ENCODE data around the gene COMMD1.
"Not testable (repeated sequence)": the region's sequence is repeated elsewhere in the genome, so short reads cannot be mapped to it uniquely, and the experiment has no call there.

The COMMD1 gene

GRCh38 chr2:62091471-62091870, 186.0 kb downstream of the COMMD1 start:
- DNase-seq = no peak

- no peak for DNase-seq
These were observed 193.6 kb downstream of the COMMD1 start for GRCh38 chr2:62099050-62099449.

GRCh38 chr2:62099523-62100175, 194.2 kb downstream of the COMMD1 start:
- DNase-seq = no peak

- DNase-seq = no peak
These were observed 196.4 kb downstream of the COMMD1 start for GRCh38 chr2:62101886-62102285.

GRCh38 chr2:62102402-62102920, 197.0 kb downstream of the COMMD1 start:
- DNase-seq = no peak

- DNase-seq = no peak
These were observed 204.1 kb downstream of the COMMD1 start for GRCh38 chr2:62109554-62109953.

GRCh38 chr2:62110415-62111025, 205.0 kb downstream of the COMMD1 start:
- DNase-seq = no peak

- DNase-seq = no peak
These were observed 206.7 kb downstream of the COMMD1 start for GRCh38 chr2:62112179-62112578.

- no peak for DNase-seq
These were observed 209.1 kb downstream of the COMMD1 start for GRCh38 chr2:62114564-62114963.

- DNase-seq = no peak
These were observed 211.5 kb downstream of the COMMD1 start for GRCh38 chr2:62116983-62117382.

GRCh38 chr2:62118160-62118559, 212.7 kb downstream of the COMMD1 start:
- no peak for DNase-seq

GRCh38 chr2:62119311-62119974, 214.0 kb downstream of the COMMD1 start:
- no peak for DNase-seq

- DNase-seq = not testable (repeated sequence)
These were observed 220.8 kb downstream of the COMMD1 start for GRCh38 chr2:62126239-62126638.

GRCh38 chr2:62133320-62133823, 227.9 kb downstream of the COMMD1 start:
- no peak for DNase-seq

- no peak for DNase-seq
These were observed 231.7 kb downstream of the COMMD1 start for GRCh38 chr2:62136956-62137830.

- no peak for DNase-seq
These were observed 235.1 kb downstream of the COMMD1 start for GRCh38 chr2:62140426-62141141.

GRCh38 chr2:62141142-62141740, 235.8 kb downstream of the COMMD1 start:
- DNase-seq = no peak

GRCh38 chr2:62142054-62142453, 236.6 kb downstream of the COMMD1 start:
- DNase-seq = no peak

GRCh38 chr2:62143696-62144095, 238.2 kb downstream of the COMMD1 start:
- DNase-seq = no peak

- no peak for DNase-seq
These were observed 239.4 kb downstream of the COMMD1 start for GRCh38 chr2:62144689-62145477.
